A549 (cell line): Measurements from ENCODE around the gene TOMM40L. TPM values are rescaled to one million over a fixed set of nuclear protein-coding genes. Genes with fewer than 3 reads are reported as not detected.

Experiments
- ATAC-seq, 2 experiments: fragments of 200-7000 bp in 1 of 2; fragments of >200 bp in 1 of 2; cut with Nextera tagmentation in 1 of 2; cut with Tn5 transposase in 1 of 2; 3 replicates each; pipeline versions ENCODE4 v1.8.0 to v1.9.1; 2018 to 2020; ENCODE audit warnings: mild to moderate bottlenecking in 1 of 2, moderate library complexity in 1 of 2
- CTCF ChIA-PET: fragments of 300-600 bp; sonication (Branson Sonifier 250); formaldehyde crosslinking; extraction: SDS; loops from one replicate; lab custom pipeline; 2021; ENCODE audit warnings: antibody characterized with exemption, inconsistent platforms; lab: Yijun Ruan, JAX
- POLR2A ChIA-PET: fragments of 350-600 bp; formaldehyde crosslinking; extraction: SDS; loops from one replicate; lab custom pipeline; 2021; ENCODE audit warnings: antibody characterized with exemption, inconsistent platforms; lab: Yijun Ruan, JAX
- DNase-seq, 2 experiments: peaks; one replicate each; pipeline versions ENCODE4 v3.0.0 to v3.0.0-alpha.2; 2011 to 2016; ENCODE audit warnings: low read depth in 1 of 2, low spot score in 1 of 2
- FAIRE-seq: peaks from 2 replicates; lab custom pipeline; 2011; peaks lifted over from hg19 to GRCh38; lab: Jason Lieb, UNC
- H3K27ac ChIP-seq, 2 experiments: fragments of >200 bp; sonication (Bioruptor Twin); formaldehyde crosslinking; 3 replicates each; pipeline ENCODE4 v1.5.1; 2016 to 2017
- H3K4me1 ChIP-seq: fragments of >200 bp; sonication (Bioruptor Twin); formaldehyde crosslinking; 3 replicates; pipeline ENCODE4 v1.6.1; 2016
- H3K4me2 ChIP-seq: fragments of >200 bp; sonication (Bioruptor Twin); formaldehyde crosslinking; 3 replicates; pipeline ENCODE4 v1.6.1; 2016
- H3K4me3 ChIP-seq: fragments of >200 bp; sonication (Bioruptor Twin); formaldehyde crosslinking; 3 replicates; pipeline ENCODE4 v1.5.1; 2016
- H3K9me3 ChIP-seq: fragments of >200 bp; sonication (Bioruptor Twin); formaldehyde crosslinking; 3 replicates; pipeline ENCODE4 v1.6.1; 2016
- BHLHE40 ChIP-seq: IDR thresholded peaks from 2 replicates; pipeline ENCODE4 v1.6.1; 2012; ENCODE audit warnings: low read depth, low read length, inconsistent platforms
- CBX8 ChIP-seq: fragments of 200-600 bp; sonication (generic); IDR thresholded peaks from 2 replicates; pipeline ENCODE4 v1.6.1; 2016
- CHD2 ChIP-seq: fragments of 150-350 bp; IDR thresholded peaks from 2 replicates; pipeline ENCODE4 v1.6.1; 2014; ENCODE audit warnings: low read length; ENCODE audit not compliant: partially characterized antibody
- CHD4 ChIP-seq: fragments of 200-600 bp; sonication (generic); IDR thresholded peaks from 2 replicates; pipeline ENCODE4 v1.6.1; 2016; ENCODE audit warnings: antibody characterized with exemption, mild to moderate bottlenecking, borderline replicate concordance
- GATA3 ChIP-seq: IDR thresholded peaks from 2 replicates; pipeline ENCODE4 v1.6.1; 2012; ENCODE audit warnings: borderline replicate concordance
- HEYL ChIP-seq: fragments of 250-450 bp; sonication (Bioruptor Pico); IDR thresholded peaks from 2 replicates; pipeline ENCODE4 v1.8.0; 2021; ENCODE audit warnings: mild to moderate bottlenecking, moderate library complexity
- HOXA7 ChIP-seq: fragments of 250-450 bp; sonication (Bioruptor Pico); IDR thresholded peaks from 2 replicates; pipeline ENCODE4 v1.5.0; 2020; ENCODE audit warnings: mild to moderate bottlenecking, moderate library complexity
- HOXB5 ChIP-seq: fragments of 250-450 bp; sonication (Bioruptor Pico); IDR thresholded peaks from 2 replicates; pipeline ENCODE4 v1.5.0; 2020; ENCODE audit warnings: mild to moderate bottlenecking, moderate library complexity
- JUNB ChIP-seq: fragments of >200 bp; sonication (Bioruptor Twin); formaldehyde crosslinking; IDR thresholded peaks from 2 replicates; pipeline ENCODE4 v1.6.1; 2016
- KDM5A ChIP-seq: fragments of 200-600 bp; sonication (generic); IDR thresholded peaks from 2 replicates; pipeline ENCODE4 v1.6.1; 2016; ENCODE audit warnings: antibody characterized with exemption, mild to moderate bottlenecking
- MAFK ChIP-seq: fragments of 450-650 bp; IDR thresholded peaks from 2 replicates; pipeline ENCODE4 v1.6.1; 2014; ENCODE audit not compliant: partially characterized antibody
- POLR2A ChIP-seq: IDR thresholded peaks from 2 replicates; pipeline ENCODE4 v1.6.1; 2012; ENCODE audit warnings: mild to moderate bottlenecking, low read length
- RAD21 ChIP-seq, 2 experiments: fragments of >200 bp in 1 of 2; sonication (Bioruptor Twin) in 1 of 2; formaldehyde crosslinking in 1 of 2; IDR thresholded peaks in 1 of 2; conservative IDR thresholded peaks in 1 of 2; 2 replicates in 1 of 2; 3 replicates in 1 of 2; pipeline ENCODE4 v1.6.1; 2012 to 2018; ENCODE audit warnings: inconsistent platforms in 1 of 2
- SMC3 ChIP-seq: fragments of >200 bp; sonication (Bioruptor Twin); formaldehyde crosslinking; IDR thresholded peaks from 3 replicates; pipeline ENCODE4 v1.6.1; 2018; ENCODE audit warnings: inconsistent platforms
- SREBF2 ChIP-seq: fragments of 450-650 bp; IDR thresholded peaks from 2 replicates; pipeline ENCODE4 v1.6.1; 2014; ENCODE audit warnings: mild to moderate bottlenecking, moderate library complexity
- ZFP36 ChIP-seq: fragments of 450-650 bp; IDR thresholded peaks from 2 replicates; pipeline ENCODE4 v1.6.1; 2014; ENCODE audit warnings: borderline replicate concordance; ENCODE audit not compliant: partially characterized antibody
- ZSCAN20 ChIP-seq: fragments of 250-450 bp; sonication (Bioruptor Pico); IDR thresholded peaks from 2 replicates; pipeline ENCODE4 v1.8.0; 2022; ENCODE audit warnings: mild to moderate bottlenecking, moderate library complexity
- WGBS: methylation state at CpG from one replicate; pipeline ENCODE4 v1.1.6; 2017; ENCODE audit errors: missing lambda C conversion rate; 5-methylcytosine and 5-hydroxymethylcytosine counted together
- polyA plus RNA-seq, 4 experiments: library from polyadenylated mRNA; depleted of rRNA in 3 of 4; stranded (reverse); fragments of >200 nt; fragmentation: RNase III in 1 of 4; extraction: RNeasy Plus Mini Kit Qiagen cat#74134 plus additional on column Dnase treatment in 1 of 4; gene quantifications; 2 replicates in 3 of 4; 3 replicates in 1 of 4; pipeline ENCODE4 v1.2.3, GENCODE V29; 2011 to 2017
- TF ChIP-seq, protein P1 (sequence below): fragments of 450-650 bp; IDR thresholded peaks from 2 replicates; pipeline ENCODE4 v1.6.1; 2014; ENCODE audit warnings: antibody characterized with exemption
- TF ChIP-seq, protein P2 (sequence below): fragments of 150-350 bp; IDR thresholded peaks from 2 replicates; pipeline ENCODE4 v1.6.1; 2014; ENCODE audit warnings: low read depth, mild to moderate bottlenecking, low read length

Gene TOMM40L
- polyA plus RNA-seq, 2 of the 4 experiments (the other 2 are of a cell fraction), result 6.3 to 10.2 TPM

DNA sequence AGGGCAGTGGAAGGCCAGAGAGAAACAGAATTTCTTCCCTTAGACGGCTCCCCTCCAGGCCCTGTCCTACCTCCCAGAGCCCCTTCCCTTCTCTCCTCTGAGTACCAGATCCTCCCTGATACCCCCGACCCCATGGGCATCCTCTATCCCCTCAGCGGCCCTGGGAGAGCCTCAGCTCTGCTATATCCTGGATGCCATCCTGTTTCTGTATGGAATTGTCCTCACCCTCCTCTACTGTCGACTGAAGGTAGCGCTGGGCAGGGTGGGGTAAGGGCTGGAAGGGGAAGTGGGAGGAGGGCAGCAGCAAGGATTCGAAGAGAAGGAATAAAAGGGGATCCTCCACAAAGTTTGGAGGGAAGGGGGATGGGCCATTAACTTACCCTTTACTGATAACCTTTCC is 8.0 kb upstream of the TOMM40L start:
- FAIRE-seq (no peak), DNase-seq (no peak), ATAC-seq (peak in 1 of 2 experiments; percentile 29; a peak in 3 of 6 replicates)
- CTCF ChIA-PET, result interaction anchor here (1.5 to 20.1 kb wide), 5 partner anchors 11 to 166 kb away, joined by 3 to 319 read pairs (median 66); partner anchors contain the start of genes NDUFS2 and TOMM40L
- H3K4me2 ChIP-seq, result no peak overlapping the region
- H3K27ac ChIP-seq, result no peak overlapping the region
- no peak overlapping the region for H3K4me3 ChIP-seq
- H3K4me1 ChIP-seq, result no peaks in the 10 kb centered on the region
- 63% methylated on average over 6 of the region's 6 CpGs for WGBS
- POLR2A ChIA-PET, result interaction anchor here (1.7 kb wide), 1 partner anchor 16 kb away, joined by 5 read pairs; the partner anchor contains the start of gene NDUFS2
- H3K9me3 ChIP-seq, result no peaks in the 10 kb centered on the region
- TF ChIP-seq JUNB, result no peak
- no peak for TF ChIP-seq CHD2
- TF ChIP-seq, protein P1, sequence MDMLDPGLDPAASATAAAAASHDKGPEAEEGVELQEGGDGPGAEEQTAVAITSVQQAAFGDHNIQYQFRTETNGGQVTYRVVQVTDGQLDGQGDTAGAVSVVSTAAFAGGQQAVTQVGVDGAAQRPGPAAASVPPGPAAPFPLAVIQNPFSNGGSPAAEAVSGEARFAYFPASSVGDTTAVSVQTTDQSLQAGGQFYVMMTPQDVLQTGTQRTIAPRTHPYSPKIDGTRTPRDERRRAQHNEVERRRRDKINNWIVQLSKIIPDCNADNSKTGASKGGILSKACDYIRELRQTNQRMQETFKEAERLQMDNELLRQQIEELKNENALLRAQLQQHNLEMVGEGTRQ, result no peak
- no peak for TF ChIP-seq MAFK
- no peak for TF ChIP-seq GATA3
- no peak for TF ChIP-seq CBX8
- no peak for TF ChIP-seq SMC3
- TF ChIP-seq ZSCAN20 (CRISPR knock-in tag), result no peak
- no peak for TF ChIP-seq BHLHE40
- TF ChIP-seq SREBF2, result no peak
- no peak for TF ChIP-seq ZFP36
- no peak for TF ChIP-seq POLR2A

DNA sequence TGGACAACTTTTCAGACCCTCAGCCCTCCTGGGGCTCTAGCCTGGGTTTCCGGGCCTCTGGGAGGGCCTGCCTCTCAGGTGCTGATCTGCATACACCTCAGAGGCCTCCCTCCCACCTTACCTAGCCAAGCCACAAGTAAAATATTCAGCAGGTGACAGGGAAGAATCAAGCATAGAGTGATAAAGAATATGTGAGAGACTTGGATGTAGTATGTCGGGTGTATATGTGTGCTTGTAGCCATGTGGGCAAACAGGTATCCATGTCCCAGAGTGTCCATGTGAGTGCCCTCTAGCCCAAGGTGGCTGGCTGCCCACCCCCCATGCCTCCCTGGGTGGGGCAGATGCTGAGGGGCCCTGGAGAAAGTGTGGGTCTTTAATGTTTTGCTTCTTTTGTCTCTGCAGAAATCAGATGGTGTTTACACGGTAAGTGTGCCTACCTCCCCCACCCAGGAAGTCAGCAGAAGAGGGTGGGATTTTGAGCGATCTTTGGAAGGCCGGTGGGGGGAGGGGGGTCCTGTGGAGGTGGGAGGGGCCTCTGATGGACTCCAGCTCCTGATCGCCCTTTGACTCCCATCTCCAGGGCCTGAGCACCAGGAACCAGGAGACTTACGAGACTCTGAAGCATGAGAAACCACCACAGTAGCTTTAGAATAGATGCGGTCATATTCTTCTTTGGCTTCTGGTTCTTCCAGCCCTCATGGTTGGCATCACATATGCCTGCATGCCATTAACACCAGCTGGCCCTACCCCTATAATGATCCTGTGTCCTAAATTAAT is 7.4 kb upstream of the TOMM40L start:
- H3K4me2 ChIP-seq, result no peak overlapping the region
- CTCF ChIA-PET, result interaction anchor here (0.9 to 20.1 kb wide), 5 partner anchors 10 to 165 kb away, joined by 3 to 319 read pairs (median 66); partner anchors contain the start of genes NDUFS2 and TOMM40L
- TF ChIP-seq HOXB5 (CRISPR knock-in tag) (no peak), CHD4 (no peak), KDM5A (no peak)
- TF ChIP-seq, all 56 proteins: peak for 0
- 68% methylated on average over 8 of the region's 8 CpGs for WGBS
- Histone ChIP-seq H3K4me3 (no peak overlapping the region), H3K9me3 (no peaks in the 10 kb centered on the region), H3K4me1 (no peaks in the 10 kb centered on the region), H3K27ac (no peak overlapping the region)
- no peak for DNase-seq
- ATAC-seq, result no peak
- no peak for FAIRE-seq
- POLR2A ChIA-PET, result interaction anchor here (0.6 kb wide), 1 partner anchor 162 kb away, joined by 3 read pairs; no protein-coding TSS in a partner anchor

DNA sequence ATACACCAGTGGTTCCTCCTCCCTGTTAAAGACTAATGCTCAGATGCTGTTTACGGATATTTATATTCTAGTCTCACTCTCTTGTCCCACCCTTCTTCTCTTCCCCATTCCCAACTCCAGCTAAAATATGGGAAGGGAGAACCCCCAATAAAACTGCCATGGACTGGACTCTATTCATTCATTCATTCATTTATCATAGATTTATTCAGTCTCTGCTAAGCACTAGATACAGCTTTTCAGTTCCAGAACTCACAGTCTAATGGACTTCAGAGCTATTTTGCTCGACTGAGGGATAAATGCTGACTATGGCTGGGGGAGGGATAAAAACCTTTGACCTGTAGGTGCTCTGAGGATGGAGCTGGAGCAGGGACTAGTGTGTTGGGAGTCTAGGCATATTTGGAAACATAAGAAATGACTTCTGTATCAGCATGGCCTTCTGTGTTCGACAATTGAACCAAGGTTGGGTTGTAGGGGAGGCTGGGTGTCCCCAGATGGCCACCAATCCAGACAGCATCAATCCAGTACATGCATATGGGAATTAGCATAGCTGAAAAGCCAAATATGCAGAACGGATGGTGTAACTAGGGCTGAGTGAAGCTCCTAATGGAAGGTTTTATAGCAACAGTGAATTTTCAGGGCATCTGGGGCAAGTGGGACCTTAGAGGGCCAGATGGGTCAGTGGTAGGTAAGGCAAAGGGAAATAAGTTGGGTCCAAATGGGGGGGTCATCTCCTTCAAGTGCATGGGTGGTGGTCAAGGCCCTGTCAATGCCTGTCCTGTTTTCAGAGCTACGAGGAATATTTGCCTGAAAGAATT is 6.6 kb upstream of the TOMM40L start:
- FAIRE-seq (no peak), DNase-seq (no peak), ATAC-seq (no peak)
- no peak for TF ChIP-seq SREBF2
- no peak overlapping the region for H3K27ac ChIP-seq
- POLR2A ChIA-PET, result interaction anchor here (0.6 kb wide), 1 partner anchor 161 kb away, joined by 3 read pairs; no protein-coding TSS in a partner anchor
- no peak overlapping the region for H3K4me2 ChIP-seq
- H3K4me3 ChIP-seq, result no peak overlapping the region
- no peaks in the 10 kb centered on the region for H3K4me1 ChIP-seq
- WGBS, result 59% methylated on average over 5 of the region's 5 CpGs
- no peaks in the 10 kb centered on the region for H3K9me3 ChIP-seq
- CTCF ChIA-PET, result interaction anchor here (0.9 to 20.1 kb wide), 7 partner anchors 10 to 165 kb away, joined by 3 to 319 read pairs (median 6); partner anchors contain the start of genes NDUFS2 and TOMM40L

- ATAC-seq (no peak), FAIRE-seq (no peak), DNase-seq (no peak)
- no peaks in the 10 kb centered on the region for H3K9me3 ChIP-seq
- 85% methylated on average over 5 of the region's 5 CpGs for WGBS
- no peak overlapping the region for H3K4me2 ChIP-seq
- ChIA-PET CTCF (interaction anchor here (1.0 to 20.1 kb wide), 6 partner anchors 9 to 164 kb away, joined by 3 to 319 read pairs (median 36); partner anchors contain the start of genes NDUFS2 and TOMM40L), POLR2A (interaction anchor here (1.0 kb wide), 1 partner anchor 18 kb away, joined by 3 read pairs; the partner anchor contains the start of gene NDUFS2)
- H3K4me3 ChIP-seq, result no peak overlapping the region
- TF ChIP-seq, protein P1, result no peak
- TF ChIP-seq, protein P2, sequence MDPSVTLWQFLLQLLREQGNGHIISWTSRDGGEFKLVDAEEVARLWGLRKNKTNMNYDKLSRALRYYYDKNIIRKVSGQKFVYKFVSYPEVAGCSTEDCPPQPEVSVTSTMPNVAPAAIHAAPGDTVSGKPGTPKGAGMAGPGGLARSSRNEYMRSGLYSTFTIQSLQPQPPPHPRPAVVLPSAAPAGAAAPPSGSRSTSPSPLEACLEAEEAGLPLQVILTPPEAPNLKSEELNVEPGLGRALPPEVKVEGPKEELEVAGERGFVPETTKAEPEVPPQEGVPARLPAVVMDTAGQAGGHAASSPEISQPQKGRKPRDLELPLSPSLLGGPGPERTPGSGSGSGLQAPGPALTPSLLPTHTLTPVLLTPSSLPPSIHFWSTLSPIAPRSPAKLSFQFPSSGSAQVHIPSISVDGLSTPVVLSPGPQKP, result no peak
- no peak for TF ChIP-seq HOXA7 (CRISPR knock-in tag)
- no peak for TF ChIP-seq RAD21 (conservative IDR thresholded peaks at IDR 0.05 in 1 of 2, IDR thresholded peaks at IDR 0.05 in 1 of 2)
- TF ChIP-seq HEYL, result no peak
- no peaks in the 10 kb centered on the region for H3K4me1 ChIP-seq
- H3K27ac ChIP-seq, result no peak overlapping the region
These were observed 5.9 kb upstream of the TOMM40L start for GRCh38 chr1:161220002-161220401.
